ENCODE measurements around the gene EXOC1L.

Gene EXOC1L

GRCh38 chr4:55808632-55809031 is 11.0 kb upstream of the EXOC1L start:
- Histone ChIP-seq H3K27ac (ENCODE audit: low read depth, low read length) (no peak overlapping the region), H3K4me3 (ENCODE audit: low read length) (no peak overlapping the region), H3K36me3 (ENCODE audit: control insufficient read depth, insufficient read depth, low read length) (no peaks in the 10 kb centered on the region), H3K4me1 (ENCODE audit: control insufficient read depth, insufficient read depth, low read length) (no peaks in the 10 kb centered on the region), H3K9ac (ENCODE audit: low read length) (no peak overlapping the region), H3K27me3 (ENCODE audit: control insufficient read depth, insufficient read depth, low read length) (no peaks in the 10 kb centered on the region)

- Histone ChIP-seq H3K4me1 (ENCODE audit: control insufficient read depth, insufficient read depth, low read length) (no peaks in the 10 kb centered on the region), H3K4me3 (ENCODE audit: low read length) (no peak overlapping the region), H3K36me3 (ENCODE audit: control insufficient read depth, insufficient read depth, low read length) (no peaks in the 10 kb centered on the region), H3K27me3 (ENCODE audit: control insufficient read depth, insufficient read depth, low read length) (no peaks in the 10 kb centered on the region), H3K27ac (ENCODE audit: low read depth, low read length) (no peak overlapping the region), H3K9ac (ENCODE audit: low read length) (no peak overlapping the region)
These were observed 1.9 kb upstream of the EXOC1L start for GRCh38 chr4:55817691-55818090.

- no peak overlapping the region for H3K4me3 ChIP-seq (ENCODE audit: low read length)
- no peak overlapping the region for H3K9ac ChIP-seq (ENCODE audit: low read length)
These were observed 689 bp downstream of the EXOC1L start for GRCh38 chr4:55820279-55820678.

GRCh38 chr4:55822329-55822728 is 2.7 kb downstream of the EXOC1L start:
- no peak overlapping the region for H3K9ac ChIP-seq (ENCODE audit: low read length)
- H3K27ac ChIP-seq (ENCODE audit: low read depth, low read length): no peak overlapping the region
- no peaks in the 10 kb centered on the region for H3K36me3 ChIP-seq (ENCODE audit: control insufficient read depth, insufficient read depth, low read length)
- H3K4me3 ChIP-seq (ENCODE audit: low read length): no peak overlapping the region
- H3K27me3 ChIP-seq (ENCODE audit: control insufficient read depth, insufficient read depth, low read length): no peaks in the 10 kb centered on the region
- H3K4me1 ChIP-seq (ENCODE audit: control insufficient read depth, insufficient read depth, low read length): no peaks in the 10 kb centered on the region

More at GRCh38 chr4:55820279-55820678, 689 bp downstream of the EXOC1L start:
- Histone ChIP-seq H3K27me3 (ENCODE audit: control insufficient read depth, insufficient read depth, low read length) (no peaks in the 10 kb centered on the region), H3K36me3 (ENCODE audit: control insufficient read depth, insufficient read depth, low read length) (no peaks in the 10 kb centered on the region), H3K27ac (ENCODE audit: low read depth, low read length) (no peak overlapping the region), H3K4me1 (ENCODE audit: control insufficient read depth, insufficient read depth, low read length) (no peaks in the 10 kb centered on the region)

- no peaks in the 10 kb centered on the region for H3K36me3 ChIP-seq (ENCODE audit: control insufficient read depth, insufficient read depth, low read length)
- no peaks in the 10 kb centered on the region for H3K27me3 ChIP-seq (ENCODE audit: control insufficient read depth, insufficient read depth, low read length)
- H3K4me3 ChIP-seq (ENCODE audit: low read length): no peak overlapping the region
- no peak overlapping the region for H3K27ac ChIP-seq (ENCODE audit: low read depth, low read length)
- no peak overlapping the region for H3K9ac ChIP-seq (ENCODE audit: low read length)
- no peaks in the 10 kb centered on the region for H3K4me1 ChIP-seq (ENCODE audit: control insufficient read depth, insufficient read depth, low read length)
These were observed 5.3 kb downstream of the EXOC1L start for GRCh38 chr4:55824865-55825264.

- no peak overlapping the region for H3K9ac ChIP-seq (ENCODE audit: low read length)
- H3K4me1 ChIP-seq (ENCODE audit: control insufficient read depth, insufficient read depth, low read length): no peaks in the 10 kb centered on the region
- no peaks in the 10 kb centered on the region for H3K27me3 ChIP-seq (ENCODE audit: control insufficient read depth, insufficient read depth, low read length)
- no peaks in the 10 kb centered on the region for H3K36me3 ChIP-seq (ENCODE audit: control insufficient read depth, insufficient read depth, low read length)
- H3K4me3 ChIP-seq (ENCODE audit: low read length): no peak overlapping the region
- H3K27ac ChIP-seq (ENCODE audit: low read depth, low read length): no peak overlapping the region
These were observed 7.4 kb downstream of the EXOC1L start for GRCh38 chr4:55826986-55827385.

- Histone ChIP-seq H3K27ac (ENCODE audit: low read depth, low read length) (no peak overlapping the region), H3K9ac (ENCODE audit: low read length) (no peak overlapping the region), H3K4me3 (ENCODE audit: low read length) (no peak overlapping the region), H3K36me3 (ENCODE audit: control insufficient read depth, insufficient read depth, low read length) (no peaks in the 10 kb centered on the region), H3K27me3 (ENCODE audit: control insufficient read depth, insufficient read depth, low read length) (no peaks in the 10 kb centered on the region), H3K4me1 (ENCODE audit: control insufficient read depth, insufficient read depth, low read length) (no peaks in the 10 kb centered on the region)
These were observed 8.0 kb downstream of the EXOC1L start for GRCh38 chr4:55827582-55827981.

- no peaks in the 10 kb centered on the region for H3K4me1 ChIP-seq (ENCODE audit: control insufficient read depth, insufficient read depth, low read length)
These were observed 10.5 kb downstream of the EXOC1L start for GRCh38 chr4:55830048-55830447.

GRCh38 chr4:55830716-55831115 is 11.1 kb downstream of the EXOC1L start:
- no peak overlapping the region for H3K4me3 ChIP-seq (ENCODE audit: low read length)
- no peaks in the 10 kb centered on the region for H3K27me3 ChIP-seq (ENCODE audit: control insufficient read depth, insufficient read depth, low read length)
- no peak overlapping the region for H3K27ac ChIP-seq (ENCODE audit: low read depth, low read length)
- H3K4me1 ChIP-seq (ENCODE audit: control insufficient read depth, insufficient read depth, low read length): no peaks in the 10 kb centered on the region
- no peaks in the 10 kb centered on the region for H3K36me3 ChIP-seq (ENCODE audit: control insufficient read depth, insufficient read depth, low read length)
- H3K9ac ChIP-seq (ENCODE audit: low read length): no peak overlapping the region

More at GRCh38 chr4:55830048-55830447, 10.5 kb downstream of the EXOC1L start:
- no peaks in the 10 kb centered on the region for H3K36me3 ChIP-seq (ENCODE audit: control insufficient read depth, insufficient read depth, low read length)
- H3K4me3 ChIP-seq (ENCODE audit: low read length): no peak overlapping the region
- H3K9ac ChIP-seq (ENCODE audit: low read length): no peak overlapping the region
- H3K27me3 ChIP-seq (ENCODE audit: control insufficient read depth, insufficient read depth, low read length): no peaks in the 10 kb centered on the region
- H3K27ac ChIP-seq (ENCODE audit: low read depth, low read length): no peak overlapping the region

- Histone ChIP-seq H3K4me3 (ENCODE audit: low read length) (no peak overlapping the region), H3K9ac (ENCODE audit: low read length) (no peak overlapping the region), H3K27ac (ENCODE audit: low read depth, low read length) (no peak overlapping the region), H3K4me1 (ENCODE audit: control insufficient read depth, insufficient read depth, low read length) (no peaks in the 10 kb centered on the region), H3K36me3 (ENCODE audit: control insufficient read depth, insufficient read depth, low read length) (no peaks in the 10 kb centered on the region), H3K27me3 (ENCODE audit: control insufficient read depth, insufficient read depth, low read length) (no peaks in the 10 kb centered on the region)
These were observed 14.7 kb downstream of the EXOC1L start for GRCh38 chr4:55834086-55834795.

- Histone ChIP-seq H3K36me3 (ENCODE audit: control insufficient read depth, insufficient read depth, low read length) (no peaks in the 10 kb centered on the region), H3K9ac (ENCODE audit: low read length) (no peak overlapping the region), H3K27me3 (ENCODE audit: control insufficient read depth, insufficient read depth, low read length) (no peaks in the 10 kb centered on the region), H3K4me3 (ENCODE audit: low read length) (no peak overlapping the region), H3K4me1 (ENCODE audit: control insufficient read depth, insufficient read depth, low read length) (no peaks in the 10 kb centered on the region), H3K27ac (ENCODE audit: low read depth, low read length) (no peak overlapping the region)
These were observed 18.3 kb downstream of the EXOC1L start for GRCh38 chr4:55837903-55838302.

GRCh38 chr4:55838356-55838755 is 18.8 kb downstream of the EXOC1L start:
- Histone ChIP-seq H3K4me3 (ENCODE audit: low read length) (no peak overlapping the region), H3K36me3 (ENCODE audit: control insufficient read depth, insufficient read depth, low read length) (no peaks in the 10 kb centered on the region), H3K27me3 (ENCODE audit: control insufficient read depth, insufficient read depth, low read length) (no peaks in the 10 kb centered on the region), H3K4me1 (ENCODE audit: control insufficient read depth, insufficient read depth, low read length) (no peaks in the 10 kb centered on the region), H3K27ac (ENCODE audit: low read depth, low read length) (no peak overlapping the region), H3K9ac (ENCODE audit: low read length) (no peak overlapping the region)

- Histone ChIP-seq H3K27ac (ENCODE audit: low read depth, low read length) (no peak overlapping the region), H3K36me3 (ENCODE audit: control insufficient read depth, insufficient read depth, low read length) (no peaks in the 10 kb centered on the region), H3K27me3 (ENCODE audit: control insufficient read depth, insufficient read depth, low read length) (no peaks in the 10 kb centered on the region), H3K9ac (ENCODE audit: low read length) (no peak overlapping the region), H3K4me3 (ENCODE audit: low read length) (no peak overlapping the region), H3K4me1 (ENCODE audit: control insufficient read depth, insufficient read depth, low read length) (no peaks in the 10 kb centered on the region)
These were observed 19.4 kb downstream of the EXOC1L start for GRCh38 chr4:55838952-55839351.

Data from rectal smooth muscle tissue (tissue), 1 donor.